ENCODE results near the gene SMAD6.

DNA sequence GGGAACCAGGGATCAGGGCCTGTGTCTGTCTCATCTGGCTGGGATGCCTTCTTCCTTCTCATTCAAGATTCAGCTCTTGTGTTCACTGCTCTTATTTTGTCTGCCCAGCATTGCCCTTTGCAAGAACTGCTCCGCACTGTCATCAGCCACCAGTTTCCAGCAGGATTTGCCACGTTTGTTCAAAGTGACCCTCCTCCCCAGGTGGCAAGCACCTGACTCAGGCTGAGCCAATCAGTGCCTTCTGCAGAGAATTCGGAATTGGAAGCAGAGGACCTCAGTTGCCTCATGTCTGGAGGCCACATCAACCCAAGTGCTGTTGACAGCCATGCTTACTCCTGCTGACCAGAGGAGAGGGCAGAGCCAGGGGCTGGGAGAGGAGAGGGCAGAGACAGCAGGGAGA is 124.5 kb downstream of the SMAD6 start:
- TF ChIP-seq POLR2A (IDR thresholded peaks at IDR 0.05) = no peak
- TF ChIP-seq EP300 (IDR thresholded peaks at IDR 0.05) = no peak
